Measurements from ENCODE around the gene PPIL6.

PPIL6 gene

GRCh38 chr6:109473120-109473519 lies 32.7 kb upstream of the PPIL6 start:
- TF ChIP-seq, protein P1, sequence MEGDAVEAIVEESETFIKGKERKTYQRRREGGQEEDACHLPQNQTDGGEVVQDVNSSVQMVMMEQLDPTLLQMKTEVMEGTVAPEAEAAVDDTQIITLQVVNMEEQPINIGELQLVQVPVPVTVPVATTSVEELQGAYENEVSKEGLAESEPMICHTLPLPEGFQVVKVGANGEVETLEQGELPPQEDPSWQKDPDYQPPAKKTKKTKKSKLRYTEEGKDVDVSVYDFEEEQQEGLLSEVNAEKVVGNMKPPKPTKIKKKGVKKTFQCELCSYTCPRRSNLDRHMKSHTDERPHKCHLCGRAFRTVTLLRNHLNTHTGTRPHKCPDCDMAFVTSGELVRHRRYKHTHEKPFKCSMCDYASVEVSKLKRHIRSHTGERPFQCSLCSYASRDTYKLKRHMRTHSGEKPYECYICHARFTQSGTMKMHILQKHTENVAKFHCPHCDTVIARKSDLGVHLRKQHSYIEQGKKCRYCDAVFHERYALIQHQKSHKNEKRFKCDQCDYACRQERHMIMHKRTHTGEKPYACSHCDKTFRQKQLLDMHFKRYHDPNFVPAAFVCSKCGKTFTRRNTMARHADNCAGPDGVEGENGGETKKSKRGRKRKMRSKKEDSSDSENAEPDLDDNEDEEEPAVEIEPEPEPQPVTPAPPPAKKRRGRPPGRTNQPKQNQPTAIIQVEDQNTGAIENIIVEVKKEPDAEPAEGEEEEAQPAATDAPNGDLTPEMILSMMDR (IDR thresholded peaks at IDR 0.05; ENCODE audit: extremely low read depth, missing control alignments) = no peak
- no peak for DNase-seq (ENCODE audit: low spot score)

- TF ChIP-seq, protein P1 (IDR thresholded peaks at IDR 0.05; ENCODE audit: extremely low read depth, missing control alignments) = no peak
- no peak for DNase-seq (ENCODE audit: low spot score)
Measured at GRCh38 chr6:109472132-109472995, 31.9 kb upstream of the PPIL6 start.

- TF ChIP-seq, protein P1 (IDR thresholded peaks at IDR 0.05; ENCODE audit: extremely low read depth, missing control alignments) = no peak
Measured at GRCh38 chr6:109471105-109471810, 30.8 kb upstream of the PPIL6 start.

DNA sequence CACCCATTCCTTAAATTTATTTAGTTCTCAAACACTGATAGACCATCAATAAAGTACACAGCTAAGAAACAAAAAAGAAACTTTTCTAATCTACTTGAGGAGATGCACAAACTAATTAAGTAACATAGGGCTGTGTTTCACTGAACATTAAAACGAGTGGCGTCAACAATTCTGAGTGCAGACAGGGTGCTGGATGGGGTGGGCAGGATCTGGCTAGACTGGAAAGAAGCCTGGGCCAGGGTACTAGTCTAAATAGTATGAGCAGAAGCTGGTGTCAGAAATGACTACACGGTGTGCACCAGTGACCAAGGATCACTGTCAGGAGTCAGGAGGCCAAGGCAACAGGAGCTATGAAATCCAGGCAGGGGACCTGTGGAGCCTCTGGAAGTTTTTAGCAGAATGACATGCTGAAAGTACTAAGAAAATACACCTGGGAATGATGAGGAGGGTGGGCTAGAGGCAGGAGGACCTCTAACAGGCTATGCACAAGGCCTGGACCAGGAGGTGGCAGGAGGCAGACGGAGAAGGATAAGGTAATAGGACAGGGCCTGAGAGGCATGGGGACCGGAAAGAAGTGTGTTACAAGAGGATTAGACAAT lies 29.3 kb upstream of the PPIL6 start:
- DNase-seq (ENCODE audit: low spot score) = no peak

More at GRCh38 chr6:109471105-109471810, 30.8 kb upstream of the PPIL6 start:
- DNase-seq (ENCODE audit: low spot score) = no peak

GRCh38 chr6:109467696-109468095 lies 27.3 kb upstream of the PPIL6 start:
- TF ChIP-seq, protein P1 (IDR thresholded peaks at IDR 0.05; ENCODE audit: extremely low read depth, missing control alignments) = no peak
- no peak for DNase-seq (ENCODE audit: low spot score)

More for the DNA sequence above, 29.3 kb upstream of the PPIL6 start:
- TF ChIP-seq, protein P1 (IDR thresholded peaks at IDR 0.05; ENCODE audit: extremely low read depth, missing control alignments) = no peak

DNA sequence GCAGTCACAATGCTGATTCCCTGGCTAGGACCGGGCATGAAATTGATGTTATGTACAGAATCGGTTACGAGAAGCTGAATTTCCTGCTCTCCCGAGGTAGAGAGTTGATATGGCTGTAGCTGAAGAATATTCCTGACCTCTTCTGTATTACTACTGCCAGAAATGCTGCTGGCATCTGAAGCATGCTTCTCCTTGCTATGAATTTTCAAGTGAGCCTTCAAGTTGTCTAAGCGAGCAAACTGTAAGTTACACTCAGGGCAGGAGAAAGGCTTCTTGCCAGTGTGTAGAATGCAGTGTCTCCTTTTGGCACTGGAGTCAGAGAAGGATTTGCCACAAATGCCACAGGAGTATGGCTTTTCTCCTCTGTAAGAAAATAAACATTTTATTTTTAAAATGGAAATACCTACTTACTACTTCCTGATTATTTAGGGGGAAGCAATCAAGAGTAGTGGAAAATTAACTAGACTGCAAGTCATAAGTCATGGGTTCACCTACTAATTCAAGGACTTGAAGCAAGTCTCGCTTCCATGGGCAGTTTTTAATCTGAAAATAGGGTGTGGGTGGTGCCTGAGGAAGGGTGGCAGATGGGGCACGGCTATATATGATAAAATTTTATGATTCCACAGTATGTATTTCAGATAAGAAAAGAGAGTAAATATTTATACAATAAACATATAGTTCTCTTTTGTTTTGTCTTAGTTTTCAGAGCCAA lies 25.9 kb upstream of the PPIL6 start:
- DNase-seq (ENCODE audit: low spot score) = no peak
- TF ChIP-seq, protein P1 (IDR thresholded peaks at IDR 0.05; ENCODE audit: extremely low read depth, missing control alignments) = no peak

Measured in GM20000 (cell line).